ENCODE measurements around the gene MARVELD3. TPM values are rescaled to one million over a fixed set of nuclear protein-coding genes. Genes with fewer than 3 reads are reported as not detected.

Gene MARVELD3
- total and polyA plus RNA-seq, 2 experiments from 2014 or later, result 37.7 to 52.7 TPM

- TF ChIP-seq EZH2phosphoT487 (IDR thresholded peaks at IDR 0.05; ENCODE audit: low read depth, severe bottlenecking, unreplicated experiment), result no peak
- no peak for TF ChIP-seq CTCF (IDR thresholded peaks at IDR 0.05; ENCODE audit: poor library complexity)
- no peak for TF ChIP-seq EZH2 (IDR thresholded peaks at IDR 0.05; ENCODE audit: borderline replicate concordance)
- no peaks in the 10 kb centered on the region for H3K36me3 ChIP-seq (replicated peaks; ENCODE audit: insufficient read depth, low read depth)
- 76% methylated on average over 4 of the region's 4 CpGs for WGBS (ENCODE audit: low lambda C conversion rate, missing lambda C conversion rate)
- no peaks in the 10 kb centered on the region for H3K79me2 ChIP-seq
- H3K4me1 ChIP-seq (ENCODE audit: insufficient read depth), result no peaks in the 10 kb centered on the region
- no peaks in the 10 kb centered on the region for H3K27me3 ChIP-seq
- H3K4me3 ChIP-seq, result no peak overlapping the region
- H2AFZ ChIP-seq, result no peak overlapping the region
- no peak overlapping the region for H3K27ac ChIP-seq
- H4K20me1 ChIP-seq (ENCODE audit: insufficient read depth, poor library complexity, severe bottlenecking), result no peaks in the 10 kb centered on the region
- no peak overlapping the region for H3K4me2 ChIP-seq
- no peaks in the 10 kb centered on the region for H3K9me2 ChIP-seq (replicated peaks; ENCODE audit: insufficient read depth)
- no peaks in the 10 kb centered on the region for H3K9me3 ChIP-seq (ENCODE audit: low read depth)
- DNase-seq (ENCODE audit: low spot score), result no peak
Measured at GRCh38 chr16:71618429-71618828, 7.6 kb upstream of the MARVELD3 start.

- Histone ChIP-seq H3K9me2 (replicated peaks; ENCODE audit: insufficient read depth) (no peaks in the 10 kb centered on the region), H3K9me3 (ENCODE audit: low read depth) (no peaks in the 10 kb centered on the region), H2AFZ (no peak overlapping the region), H3K4me1 (ENCODE audit: insufficient read depth) (no peaks in the 10 kb centered on the region), H3K4me2 (no peak overlapping the region), H3K79me2 (peaks cover under 1% of the 10 kb centered on the region), H4K20me1 (ENCODE audit: insufficient read depth, poor library complexity, severe bottlenecking) (no peaks in the 10 kb centered on the region), H3K36me3 (replicated peaks; ENCODE audit: insufficient read depth, low read depth) (no peaks in the 10 kb centered on the region), H3K4me3 (no peak overlapping the region), H3K27me3 (peaks cover 7% of the 10 kb centered on the region), H3K27ac (no peak overlapping the region)
- TF ChIP-seq CTCF (IDR thresholded peaks at IDR 0.05; ENCODE audit: poor library complexity) (no peak), EZH2 (IDR thresholded peaks at IDR 0.05; ENCODE audit: borderline replicate concordance) (no peak), EZH2phosphoT487 (IDR thresholded peaks at IDR 0.05; ENCODE audit: low read depth, severe bottlenecking, unreplicated experiment) (no peak)
- no peak for DNase-seq (ENCODE audit: low spot score)
Measured at GRCh38 chr16:71622088-71622487, 3.9 kb upstream of the MARVELD3 start.

GRCh38 chr16:71623597-71623996 is 2.4 kb upstream of the MARVELD3 start:
- H3K4me3 ChIP-seq, result no peak overlapping the region
- no peaks in the 10 kb centered on the region for H3K4me1 ChIP-seq (ENCODE audit: insufficient read depth)
- no peak for TF ChIP-seq CTCF (IDR thresholded peaks at IDR 0.05; ENCODE audit: poor library complexity)
- peaks cover 6% of the 10 kb centered on the region for H4K20me1 ChIP-seq (ENCODE audit: insufficient read depth, poor library complexity, severe bottlenecking)
- no peak for DNase-seq (ENCODE audit: low spot score)
- H2AFZ ChIP-seq, result no peak overlapping the region
- no peaks in the 10 kb centered on the region for H3K9me2 ChIP-seq (replicated peaks; ENCODE audit: insufficient read depth)
- WGBS (ENCODE audit: low lambda C conversion rate, missing lambda C conversion rate), result 75% methylated on average over 3 of the region's 3 CpGs
- H3K4me2 ChIP-seq, result peak overlapping the region; percentile 46
- H3K27ac ChIP-seq, result no peak overlapping the region
- peaks cover 13% of the 10 kb centered on the region for H3K79me2 ChIP-seq
- H3K9me3 ChIP-seq (ENCODE audit: low read depth), result no peaks in the 10 kb centered on the region
- no peaks in the 10 kb centered on the region for H3K36me3 ChIP-seq (replicated peaks; ENCODE audit: insufficient read depth, low read depth)
- H3K27me3 ChIP-seq, result peaks cover 7% of the 10 kb centered on the region
